Measurements from ENCODE around the gene TM7SF2. TPM values are rescaled to one million over a fixed set of nuclear protein-coding genes. Genes with fewer than 3 reads are reported as not detected.

Gene TM7SF2
- total and polyA plus RNA-seq, 9 donors, result 4.1 to 14.4 (median 7.3) TPM

- H3K36me3 ChIP-seq (ENCODE audit: control insufficient read depth, insufficient read depth, low read length), result peaks cover 57% of the 10 kb centered on the region
- H3K4me3 ChIP-seq (ENCODE audit: low read length), result peak overlapping the region; percentile 90
- WGBS (ENCODE audit: insufficient coverage), result no CpG with 5 or more reads among the region's 3 CpGs
- no peak for DNase-seq
- peaks cover 31% of the 10 kb centered on the region for H3K4me1 ChIP-seq (ENCODE audit: control insufficient read depth, insufficient read depth, low read length)
- H3K9me3 ChIP-seq (replicated peaks; ENCODE audit: control insufficient read depth, low read depth, low read length), result no peaks in the 10 kb centered on the region
- no peaks in the 10 kb centered on the region for H3K27me3 ChIP-seq (ENCODE audit: control insufficient read depth, insufficient read depth, low read length)
- H3K27ac ChIP-seq (ENCODE audit: low read length), result peak overlapping the region; percentile 96
Measured at GRCh38 chr11:65120831-65121230, 9.2 kb downstream of the TM7SF2 start.

- WGBS (ENCODE audit: insufficient coverage), result 4% methylated on average over 21 of the region's 22 CpGs
- H3K9me3 ChIP-seq (replicated peaks; ENCODE audit: control insufficient read depth, low read depth, low read length), result no peaks in the 10 kb centered on the region
- peaks cover 25% of the 10 kb centered on the region for H3K4me1 ChIP-seq (ENCODE audit: control insufficient read depth, insufficient read depth, low read length)
- peak overlapping the region; percentile 96 for H3K27ac ChIP-seq (ENCODE audit: low read length)
- no peaks in the 10 kb centered on the region for H3K27me3 ChIP-seq (ENCODE audit: control insufficient read depth, insufficient read depth, low read length)
- peak overlapping the region; percentile 90 for H3K4me3 ChIP-seq (ENCODE audit: low read length)
- no peak for DNase-seq
- peaks cover 57% of the 10 kb centered on the region for H3K36me3 ChIP-seq (ENCODE audit: control insufficient read depth, insufficient read depth, low read length)
Measured at GRCh38 chr11:65121447-65121864, 9.8 kb downstream of the TM7SF2 start.

GRCh38 chr11:65121865-65122696 is 10.4 kb downstream of the TM7SF2 start, which contains the start of the genes FAU and MRPL49:
Gene FAU, minus strand, starts transcription at chr11:65122134. Its CDS starts 321 bp downstream, at chr11:65121813.
Gene MRPL49, plus strand, starts transcription at chr11:65122321. Its CDS starts 26 bp downstream, at chr11:65122347.
- peak; percentile 98 for DNase-seq
- H3K4me3 ChIP-seq (ENCODE audit: low read length), result peak within 1 kb of the TSS; percentile 90
- no peaks in the 10 kb centered on the region for H3K9me3 ChIP-seq (replicated peaks; ENCODE audit: control insufficient read depth, low read depth, low read length)
- H3K4me1 ChIP-seq (ENCODE audit: control insufficient read depth, insufficient read depth, low read length), result peaks cover 20% of the 10 kb centered on the region
- WGBS (ENCODE audit: insufficient coverage), result 0% methylated on average over 58 of the region's 64 CpGs
- peak within 1 kb of the TSS; percentile 96 for H3K27ac ChIP-seq (ENCODE audit: low read length)
- H3K36me3 ChIP-seq (ENCODE audit: control insufficient read depth, insufficient read depth, low read length), result peaks cover 63% of the 10 kb centered on the region
- H3K27me3 ChIP-seq (ENCODE audit: control insufficient read depth, insufficient read depth, low read length), result no peaks in the 10 kb centered on the region

- no peaks in the 10 kb centered on the region for H3K9me3 ChIP-seq (replicated peaks; ENCODE audit: control insufficient read depth, low read depth, low read length)
- H3K27ac ChIP-seq (ENCODE audit: low read length), result no peak overlapping the region
- WGBS (ENCODE audit: insufficient coverage), result 83% methylated on average over 1 of the region's 5 CpGs
- no peak overlapping the region for H3K4me3 ChIP-seq (ENCODE audit: low read length)
- no peaks in the 10 kb centered on the region for H3K27me3 ChIP-seq (ENCODE audit: control insufficient read depth, insufficient read depth, low read length)
- peaks cover 17% of the 10 kb centered on the region for H3K4me1 ChIP-seq (ENCODE audit: control insufficient read depth, insufficient read depth, low read length)
- H3K36me3 ChIP-seq (ENCODE audit: control insufficient read depth, insufficient read depth, low read length), result peaks cover 71% of the 10 kb centered on the region
- peak; percentile 6 for DNase-seq
Measured at GRCh38 chr11:65124480-65125196, 13.0 kb downstream of the TM7SF2 start.

- Histone ChIP-seq H3K4me3 (ENCODE audit: low read length) (no peak overlapping the region), H3K27ac (ENCODE audit: low read length) (no peak overlapping the region), H3K27me3 (ENCODE audit: control insufficient read depth, insufficient read depth, low read length) (no peaks in the 10 kb centered on the region), H3K36me3 (ENCODE audit: control insufficient read depth, insufficient read depth, low read length) (peaks cover 71% of the 10 kb centered on the region), H3K4me1 (ENCODE audit: control insufficient read depth, insufficient read depth, low read length) (peaks cover 17% of the 10 kb centered on the region), H3K9me3 (replicated peaks; ENCODE audit: control insufficient read depth, low read depth, low read length) (no peaks in the 10 kb centered on the region)
- no peak for DNase-seq
- WGBS (ENCODE audit: insufficient coverage), result 85% methylated on average over 4 of the region's 12 CpGs
Measured at GRCh38 chr11:65125197-65126056, 13.8 kb downstream of the TM7SF2 start.

- Histone ChIP-seq H3K27me3 (ENCODE audit: control insufficient read depth, insufficient read depth, low read length) (no peaks in the 10 kb centered on the region), H3K4me1 (ENCODE audit: control insufficient read depth, insufficient read depth, low read length) (peaks cover 7% of the 10 kb centered on the region), H3K27ac (ENCODE audit: low read length) (no peak overlapping the region), H3K36me3 (ENCODE audit: control insufficient read depth, insufficient read depth, low read length) (peaks cover 76% of the 10 kb centered on the region), H3K4me3 (ENCODE audit: low read length) (no peak overlapping the region), H3K9me3 (replicated peaks; ENCODE audit: control insufficient read depth, low read depth, low read length) (no peaks in the 10 kb centered on the region)
- peak; percentile 9 for DNase-seq
- WGBS (ENCODE audit: insufficient coverage), result 68% methylated on average over 4 of the region's 6 CpGs
Measured at GRCh38 chr11:65126624-65127274, 15.1 kb downstream of the TM7SF2 start.

GRCh38 chr11:65127473-65128181 is 16.0 kb downstream of the TM7SF2 start:
- H3K4me1 ChIP-seq (ENCODE audit: control insufficient read depth, insufficient read depth, low read length), result peaks cover 12% of the 10 kb centered on the region
- DNase-seq, result peak; percentile 9
- H3K4me3 ChIP-seq (ENCODE audit: low read length), result no peak overlapping the region
- H3K27me3 ChIP-seq (ENCODE audit: control insufficient read depth, insufficient read depth, low read length), result no peaks in the 10 kb centered on the region
- H3K36me3 ChIP-seq (ENCODE audit: control insufficient read depth, insufficient read depth, low read length), result peaks cover 85% of the 10 kb centered on the region
- no peaks in the 10 kb centered on the region for H3K9me3 ChIP-seq (replicated peaks; ENCODE audit: control insufficient read depth, low read depth, low read length)
- WGBS (ENCODE audit: insufficient coverage), result 82% methylated on average over 4 of the region's 12 CpGs
- no peak overlapping the region for H3K27ac ChIP-seq (ENCODE audit: low read length)

- Histone ChIP-seq H3K36me3 (ENCODE audit: control insufficient read depth, insufficient read depth, low read length) (peaks cover 90% of the 10 kb centered on the region), H3K4me3 (ENCODE audit: low read length) (no peak overlapping the region), H3K9me3 (replicated peaks; ENCODE audit: control insufficient read depth, low read depth, low read length) (no peaks in the 10 kb centered on the region), H3K27ac (ENCODE audit: low read length) (no peak overlapping the region), H3K4me1 (ENCODE audit: control insufficient read depth, insufficient read depth, low read length) (peaks cover 17% of the 10 kb centered on the region), H3K27me3 (ENCODE audit: control insufficient read depth, insufficient read depth, low read length) (no peaks in the 10 kb centered on the region)
- 81% methylated on average over 8 of the region's 15 CpGs for WGBS (ENCODE audit: insufficient coverage)
- DNase-seq, result peak; percentile 5
Measured at GRCh38 chr11:65128182-65129145, 16.8 kb downstream of the TM7SF2 start.

Measured in muscle of leg (tissue), 11 donors.